ENCODE results near the gene DCTN3. TPM values are rescaled to one million over a fixed set of nuclear protein-coding genes. Genes with fewer than 3 reads are reported as not detected.

The DCTN3 gene
- total and polyA plus RNA-seq, 2 experiments from 2014 or later: 12.9 to 17.9 TPM

GRCh38 chr9:34662526-34663302 is 42.4 kb upstream of the DCTN3 start, which contains the start of gene CCL27 (continued):
- TF ChIP-seq, protein P1, sequence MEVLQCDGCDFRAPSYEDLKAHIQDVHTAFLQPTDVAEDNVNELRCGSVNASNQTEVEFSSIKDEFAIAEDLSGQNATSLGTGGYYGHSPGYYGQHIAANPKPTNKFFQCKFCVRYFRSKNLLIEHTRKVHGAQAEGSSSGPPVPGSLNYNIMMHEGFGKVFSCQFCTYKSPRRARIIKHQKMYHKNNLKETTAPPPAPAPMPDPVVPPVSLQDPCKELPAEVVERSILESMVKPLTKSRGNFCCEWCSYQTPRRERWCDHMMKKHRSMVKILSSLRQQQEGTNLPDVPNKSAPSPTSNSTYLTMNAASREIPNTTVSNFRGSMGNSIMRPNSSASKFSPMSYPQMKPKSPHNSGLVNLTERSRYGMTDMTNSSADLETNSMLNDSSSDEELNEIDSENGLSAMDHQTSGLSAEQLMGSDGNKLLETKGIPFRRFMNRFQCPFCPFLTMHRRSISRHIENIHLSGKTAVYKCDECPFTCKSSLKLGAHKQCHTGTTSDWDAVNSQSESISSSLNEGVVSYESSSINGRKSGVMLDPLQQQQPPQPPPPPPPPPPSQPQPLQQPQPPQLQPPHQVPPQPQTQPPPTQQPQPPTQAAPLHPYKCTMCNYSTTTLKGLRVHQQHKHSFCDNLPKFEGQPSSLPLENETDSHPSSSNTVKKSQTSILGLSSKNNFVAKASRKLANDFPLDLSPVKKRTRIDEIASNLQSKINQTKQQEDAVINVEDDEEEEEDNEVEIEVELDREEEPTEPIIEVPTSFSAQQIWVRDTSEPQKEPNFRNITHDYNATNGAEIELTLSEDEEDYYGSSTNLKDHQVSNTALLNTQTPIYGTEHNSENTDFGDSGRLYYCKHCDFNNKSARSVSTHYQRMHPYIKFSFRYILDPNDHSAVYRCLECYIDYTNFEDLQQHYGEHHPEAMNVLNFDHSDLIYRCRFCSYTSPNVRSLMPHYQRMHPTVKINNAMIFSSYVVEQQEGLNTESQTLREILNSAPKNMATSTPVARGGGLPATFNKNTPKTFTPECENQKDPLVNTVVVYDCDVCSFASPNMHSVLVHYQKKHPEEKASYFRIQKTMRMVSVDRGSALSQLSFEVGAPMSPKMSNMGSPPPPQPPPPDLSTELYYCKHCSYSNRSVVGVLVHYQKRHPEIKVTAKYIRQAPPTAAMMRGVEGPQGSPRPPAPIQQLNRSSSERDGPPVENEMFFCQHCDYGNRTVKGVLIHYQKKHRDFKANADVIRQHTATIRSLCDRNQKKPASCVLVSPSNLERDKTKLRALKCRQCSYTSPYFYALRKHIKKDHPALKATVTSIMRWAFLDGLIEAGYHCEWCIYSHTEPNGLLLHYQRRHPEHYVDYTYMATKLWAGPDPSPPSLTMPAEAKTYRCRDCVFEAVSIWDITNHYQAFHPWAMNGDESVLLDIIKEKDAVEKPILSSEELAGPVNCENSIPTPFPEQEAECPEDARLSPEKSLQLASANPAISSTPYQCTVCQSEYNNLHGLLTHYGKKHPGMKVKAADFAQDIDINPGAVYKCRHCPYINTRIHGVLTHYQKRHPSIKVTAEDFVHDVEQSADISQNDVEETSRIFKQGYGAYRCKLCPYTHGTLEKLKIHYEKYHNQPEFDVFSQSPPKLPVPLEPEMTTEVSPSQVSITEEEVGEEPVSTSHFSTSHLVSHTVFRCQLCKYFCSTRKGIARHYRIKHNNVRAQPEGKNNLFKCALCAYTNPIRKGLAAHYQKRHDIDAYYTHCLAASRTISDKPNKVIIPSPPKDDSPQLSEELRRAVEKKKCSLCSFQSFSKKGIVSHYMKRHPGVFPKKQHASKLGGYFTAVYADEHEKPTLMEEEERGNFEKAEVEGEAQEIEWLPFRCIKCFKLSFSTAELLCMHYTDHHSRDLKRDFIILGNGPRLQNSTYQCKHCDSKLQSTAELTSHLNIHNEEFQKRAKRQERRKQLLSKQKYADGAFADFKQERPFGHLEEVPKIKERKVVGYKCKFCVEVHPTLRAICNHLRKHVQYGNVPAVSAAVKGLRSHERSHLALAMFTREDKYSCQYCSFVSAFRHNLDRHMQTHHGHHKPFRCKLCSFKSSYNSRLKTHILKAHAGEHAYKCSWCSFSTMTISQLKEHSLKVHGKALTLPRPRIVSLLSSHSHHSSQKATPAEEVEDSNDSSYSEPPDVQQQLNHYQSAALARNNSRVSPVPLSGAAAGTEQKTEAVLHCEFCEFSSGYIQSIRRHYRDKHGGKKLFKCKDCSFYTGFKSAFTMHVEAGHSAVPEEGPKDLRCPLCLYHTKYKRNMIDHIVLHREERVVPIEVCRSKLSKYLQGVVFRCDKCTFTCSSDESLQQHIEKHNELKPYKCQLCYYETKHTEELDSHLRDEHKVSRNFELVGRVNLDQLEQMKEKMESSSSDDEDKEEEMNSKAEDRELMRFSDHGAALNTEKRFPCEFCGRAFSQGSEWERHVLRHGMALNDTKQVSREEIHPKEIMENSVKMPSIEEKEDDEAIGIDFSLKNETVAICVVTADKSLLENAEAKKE (CRISPR knock-in tag; IDR thresholded peaks at IDR 0.05): no peak
- TF ChIP-seq CREB1 (CRISPR knock-in tag; IDR thresholded peaks at IDR 0.05; ENCODE audit: low read depth) (no peak), ETS1 (IDR thresholded peaks at IDR 0.05) (no peak), STAT1 (IDR thresholded peaks at IDR 0.05; ENCODE audit: unreplicated experiment) (no peak), POLR2AphosphoS5 (IDR thresholded peaks at IDR 0.05; ENCODE audit: low read depth) (no peak), ZNF114 (CRISPR knock-in tag; IDR thresholded peaks at IDR 0.05) (no peak), JUNB (IDR thresholded peaks at IDR 0.05; ENCODE audit: unreplicated experiment) (no peak), NANOG (IDR thresholded peaks at IDR 0.05; ENCODE audit: borderline replicate concordance) (no peak), EZH2phosphoT487 (IDR thresholded peaks at IDR 0.05; ENCODE audit: unreplicated experiment) (no peak)

Data from GM23338 (cell line).